Activated CD4-positive, alpha-beta memory T cell treated with anti-CD3 and anti-CD28 coated beads, Interleukin-2, amount 10 ng/mL, durations not matched to agents 7 days and 5 days (primary cell): ENCODE measurements around the gene DRC7. TPM values are rescaled to one million over a fixed set of nuclear protein-coding genes. Genes with fewer than 3 reads are reported as not detected.
A peak's percentile ranks its signal among the peaks of the same experiment; 100 is the strongest.

Source experiments
- CTCF ChIA-PET: fragments of 350-600 bp; sonication (Branson Sonifier 250); formaldehyde crosslinking; loops from one replicate; lab custom pipeline; 2021; ENCODE audit warnings: antibody characterized with exemption, inconsistent platforms; lab: Charles Lee
- POLR2A ChIA-PET: fragments of 350-600 bp; sonication (Branson Sonifier 250); formaldehyde crosslinking; loops from one replicate; lab custom pipeline; 2021; ENCODE audit warnings: antibody characterized with exemption; lab: Charles Lee
- DNase-seq: peaks from one replicate; pipeline ENCODE4 v3.0.0-alpha.2; 2020
- H3K27ac Mint-ChIP-seq: one replicate; pipeline ENCODE4 v1.8.0; 2021; ENCODE audit warnings: mild to moderate bottlenecking, mixed read lengths
- H3K27me3 Mint-ChIP-seq: one replicate; pipeline ENCODE4 v1.8.0; 2021; ENCODE audit warnings: mixed read lengths
- H3K36me3 Mint-ChIP-seq: one replicate; pipeline ENCODE4 v1.8.0; 2021; ENCODE audit warnings: low read depth, mixed read lengths
- H3K4me1 Mint-ChIP-seq: one replicate; pipeline ENCODE4 v1.8.0; 2021; ENCODE audit warnings: mixed read lengths
- H3K4me3 Mint-ChIP-seq: one replicate; pipeline ENCODE4 v1.8.0; 2021; ENCODE audit warnings: mild to moderate bottlenecking, mixed read lengths
- H3K9me3 Mint-ChIP-seq: one replicate; pipeline ENCODE4 v1.8.0; 2021; ENCODE audit warnings: mixed read lengths
- total RNA-seq, 2 experiments: library from RNA; stranded (reverse); gene quantifications; one replicate each; pipeline ENCODE4 v1.2.3, GENCODE V29; 2021

Gene DRC7
- total RNA-seq, 2 experiments from 2014 or later: not detected

DNA sequence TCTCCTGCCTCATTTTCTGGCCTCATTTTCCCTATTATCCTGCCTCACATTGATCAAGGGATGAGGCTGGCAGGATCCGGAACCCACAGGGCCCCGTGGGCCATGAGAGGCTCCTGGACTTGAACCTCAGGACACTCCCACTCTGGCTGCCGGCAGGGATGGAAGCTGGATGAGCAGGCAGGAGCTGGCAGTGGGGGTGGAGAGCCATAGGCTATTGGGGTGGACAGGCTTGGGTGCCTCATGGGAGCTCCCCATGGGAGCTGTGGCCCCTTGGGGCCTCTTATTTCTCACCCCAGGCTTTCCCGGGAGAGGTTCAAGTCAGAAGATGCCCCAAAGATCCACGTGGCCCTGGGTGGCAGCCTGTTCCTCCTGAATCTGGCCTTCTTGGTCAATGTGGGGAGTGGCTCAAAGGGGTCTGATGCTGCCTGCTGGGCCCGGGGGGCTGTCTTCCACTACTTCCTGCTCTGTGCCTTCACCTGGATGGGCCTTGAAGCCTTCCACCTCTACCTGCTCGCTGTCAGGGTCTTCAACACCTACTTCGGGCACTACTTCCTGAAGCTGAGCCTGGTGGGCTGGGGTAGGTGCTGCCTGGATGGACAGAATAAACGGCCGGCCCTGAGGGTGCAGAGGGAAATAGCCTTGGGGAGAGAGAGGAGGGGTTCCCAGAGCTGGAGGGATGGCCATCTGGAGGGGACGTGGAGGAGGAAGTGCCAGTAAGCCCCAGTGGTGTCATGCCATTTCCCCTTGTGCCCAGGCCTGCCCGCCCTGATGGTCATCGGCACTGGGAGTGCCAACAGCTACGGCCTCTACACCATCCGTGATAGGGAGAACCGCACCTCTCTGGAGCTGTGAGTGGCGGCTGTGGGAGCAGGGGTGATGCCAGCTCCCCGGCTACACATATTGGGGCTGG lies 10.7 kb upstream of the DRC7 start:
- ChIA-PET POLR2A (interaction anchor here (1.3 kb wide), 1 partner anchor 23 kb away, joined by 4 read pairs; no protein-coding TSS in a partner anchor), CTCF (interaction anchor here (0.7 kb wide), 1 partner anchor 34 kb away, joined by 3 read pairs; no protein-coding TSS in a partner anchor)
- Mint-ChIP-seq H3K9me3 (no peaks in the 10 kb centered on the region), H3K4me1 (peaks cover 3% of the 10 kb centered on the region), H3K36me3 (no peaks in the 10 kb centered on the region), H3K27ac (no peak overlapping the region), H3K4me3 (no peak overlapping the region), H3K27me3 (no peaks in the 10 kb centered on the region)
- no peak for DNase-seq

- H3K27ac Mint-ChIP-seq: no peak overlapping the region
- H3K4me1 Mint-ChIP-seq: peaks cover 12% of the 10 kb centered on the region
- no peaks in the 10 kb centered on the region for H3K27me3 Mint-ChIP-seq
- no peaks in the 10 kb centered on the region for H3K9me3 Mint-ChIP-seq
- H3K4me3 Mint-ChIP-seq: no peak overlapping the region
- ChIA-PET CTCF (no interaction called here), POLR2A (interaction anchor here (1.3 kb wide), 1 partner anchor 23 kb away, joined by 4 read pairs; no protein-coding TSS in a partner anchor)
- H3K36me3 Mint-ChIP-seq: no peaks in the 10 kb centered on the region
- DNase-seq: no peak
Observed at GRCh38 chr16:57684626-57685358, 9.8 kb upstream of the DRC7 start.

- Mint-ChIP-seq H3K27ac (no peak overlapping the region), H3K9me3 (no peaks in the 10 kb centered on the region), H3K4me1 (peaks cover 21% of the 10 kb centered on the region), H3K36me3 (no peaks in the 10 kb centered on the region), H3K27me3 (no peaks in the 10 kb centered on the region), H3K4me3 (no peak overlapping the region)
- ChIA-PET POLR2A (no interaction called here), CTCF (no interaction called here)
- no peak for DNase-seq
Observed at GRCh38 chr16:57685633-57686032, 9.0 kb upstream of the DRC7 start.

- no peak for DNase-seq
- no peaks in the 10 kb centered on the region for H3K27me3 Mint-ChIP-seq
- ChIA-PET CTCF (no interaction called here), POLR2A (no interaction called here)
- H3K4me1 Mint-ChIP-seq: peaks cover 24% of the 10 kb centered on the region
- H3K36me3 Mint-ChIP-seq: no peaks in the 10 kb centered on the region
- no peak overlapping the region for H3K27ac Mint-ChIP-seq
- H3K4me3 Mint-ChIP-seq: no peak overlapping the region
- H3K9me3 Mint-ChIP-seq: no peaks in the 10 kb centered on the region
Observed at GRCh38 chr16:57686577-57686976, 8.0 kb upstream of the DRC7 start.

DNA sequence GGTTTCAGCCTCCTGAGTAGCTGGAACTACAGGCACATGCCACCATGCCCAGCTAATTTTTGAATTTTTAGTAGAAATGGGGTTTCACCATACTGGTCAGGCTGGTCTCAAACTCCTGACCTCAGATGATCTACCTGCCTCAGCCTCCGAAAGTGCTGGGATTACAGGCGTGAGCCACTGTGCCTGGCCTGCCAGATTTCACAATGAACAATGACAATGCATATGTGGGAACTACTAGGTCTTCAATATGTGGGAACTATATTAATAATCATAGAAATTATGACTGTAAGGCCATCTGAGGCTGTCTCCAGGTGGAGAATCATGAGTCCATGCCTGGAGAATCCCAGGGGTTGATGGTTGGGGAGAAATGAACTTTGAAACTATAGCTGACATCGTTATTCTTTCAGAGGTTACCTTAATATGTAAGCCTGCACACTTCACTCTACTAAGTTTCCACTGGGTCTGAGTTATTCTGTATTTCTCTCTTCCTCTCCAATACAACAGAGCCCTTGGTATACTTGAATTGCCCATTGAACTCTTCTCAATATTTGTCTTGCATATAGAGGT lies 7.2 kb upstream of the DRC7 start:
- peaks cover 30% of the 10 kb centered on the region for H3K4me1 Mint-ChIP-seq
- H3K4me3 Mint-ChIP-seq: no peak overlapping the region
- no peak for DNase-seq
- no peaks in the 10 kb centered on the region for H3K36me3 Mint-ChIP-seq
- no peaks in the 10 kb centered on the region for H3K9me3 Mint-ChIP-seq
- CTCF ChIA-PET: no interaction called here
- POLR2A ChIA-PET: no interaction called here
- peaks cover 3% of the 10 kb centered on the region for H3K27me3 Mint-ChIP-seq
- no peak overlapping the region for H3K27ac Mint-ChIP-seq

- Mint-ChIP-seq H3K27me3 (peaks cover 12% of the 10 kb centered on the region), H3K9me3 (no peaks in the 10 kb centered on the region), H3K27ac (no peak overlapping the region), H3K4me3 (no peak overlapping the region), H3K36me3 (no peaks in the 10 kb centered on the region), H3K4me1 (peaks cover 31% of the 10 kb centered on the region)
- POLR2A ChIA-PET: interaction anchor here (1.3 kb wide), 1 partner anchor 43 kb away, joined by 3 read pairs; no protein-coding TSS in a partner anchor
- CTCF ChIA-PET: no interaction called here
- no peak for DNase-seq
Observed at GRCh38 chr16:57688487-57688986, 6.1 kb upstream of the DRC7 start.

DNA sequence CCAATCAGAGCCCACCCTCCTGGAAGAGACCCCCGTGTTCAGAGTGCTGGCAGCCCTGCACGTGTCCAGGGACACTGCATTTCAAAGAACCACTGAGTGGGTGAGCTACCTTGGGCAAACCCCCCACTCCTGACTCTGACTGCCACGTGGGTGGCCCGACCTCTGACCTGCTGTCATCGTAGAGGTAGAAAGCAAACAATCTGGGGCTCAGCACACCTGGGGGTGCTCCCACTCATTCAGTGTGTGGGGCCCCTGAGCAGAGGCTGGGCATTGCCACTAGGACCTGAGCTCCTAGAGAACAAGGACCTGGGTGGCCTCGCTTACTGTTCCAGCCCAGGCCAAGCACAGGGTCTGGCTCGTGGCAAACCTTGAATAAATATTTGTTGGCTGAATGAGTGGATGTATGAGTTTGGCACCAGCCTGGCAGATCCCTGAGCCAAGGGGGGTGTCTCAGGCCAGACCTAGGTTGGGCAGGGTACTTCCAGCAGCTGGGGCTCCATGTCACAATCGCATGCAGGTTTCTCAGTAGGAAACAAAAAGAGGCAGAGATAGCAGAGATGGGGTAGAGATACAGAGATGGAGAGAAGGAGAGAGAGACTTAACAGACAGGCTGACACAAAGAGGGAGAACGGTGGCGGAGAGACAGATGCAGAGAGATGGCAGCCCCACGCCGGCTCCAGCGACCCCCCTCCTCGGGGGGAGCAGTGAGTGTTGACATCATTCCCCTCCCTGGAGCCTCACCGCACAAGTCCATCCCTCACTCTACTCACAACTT lies 5.4 kb upstream of the DRC7 start:
- H3K27ac Mint-ChIP-seq: peak overlapping the region; percentile 83
- H3K9me3 Mint-ChIP-seq: no peaks in the 10 kb centered on the region
- H3K4me1 Mint-ChIP-seq: peaks cover 31% of the 10 kb centered on the region
- ChIA-PET POLR2A (interaction anchor here (1.3 kb wide), 1 partner anchor 42 kb away, joined by 3 read pairs; no protein-coding TSS in a partner anchor), CTCF (interaction anchor here (1.0 to 1.9 kb wide), 3 partner anchors 13 to 112 kb away, joined by 3 to 6 read pairs (median 4); no protein-coding TSS in a partner anchor)
- H3K36me3 Mint-ChIP-seq: no peaks in the 10 kb centered on the region
- peaks cover 15% of the 10 kb centered on the region for H3K27me3 Mint-ChIP-seq
- peak overlapping the region; percentile 31 for H3K4me3 Mint-ChIP-seq
- no peak for DNase-seq

GRCh38 chr16:57689762-57690558 lies 4.6 kb upstream of the DRC7 start:
- ChIA-PET CTCF (interaction anchor here (0.6 to 1.9 kb wide), 4 partner anchors 12 to 113 kb away, joined by 3 to 6 read pairs (median 4); no protein-coding TSS in a partner anchor), POLR2A (interaction anchor here (0.8 to 1.4 kb wide), 4 partner anchors 8 to 120 kb away, joined by 3 to 4 read pairs (median 4); no protein-coding TSS in a partner anchor)
- Mint-ChIP-seq H3K27me3 (peaks cover 15% of the 10 kb centered on the region), H3K36me3 (no peaks in the 10 kb centered on the region), H3K27ac (peak overlapping the region; percentile 83), H3K4me3 (peak overlapping the region; percentile 31), H3K4me1 (peaks cover 36% of the 10 kb centered on the region), H3K9me3 (no peaks in the 10 kb centered on the region)
- peak; percentile 64 for DNase-seq

DNA sequence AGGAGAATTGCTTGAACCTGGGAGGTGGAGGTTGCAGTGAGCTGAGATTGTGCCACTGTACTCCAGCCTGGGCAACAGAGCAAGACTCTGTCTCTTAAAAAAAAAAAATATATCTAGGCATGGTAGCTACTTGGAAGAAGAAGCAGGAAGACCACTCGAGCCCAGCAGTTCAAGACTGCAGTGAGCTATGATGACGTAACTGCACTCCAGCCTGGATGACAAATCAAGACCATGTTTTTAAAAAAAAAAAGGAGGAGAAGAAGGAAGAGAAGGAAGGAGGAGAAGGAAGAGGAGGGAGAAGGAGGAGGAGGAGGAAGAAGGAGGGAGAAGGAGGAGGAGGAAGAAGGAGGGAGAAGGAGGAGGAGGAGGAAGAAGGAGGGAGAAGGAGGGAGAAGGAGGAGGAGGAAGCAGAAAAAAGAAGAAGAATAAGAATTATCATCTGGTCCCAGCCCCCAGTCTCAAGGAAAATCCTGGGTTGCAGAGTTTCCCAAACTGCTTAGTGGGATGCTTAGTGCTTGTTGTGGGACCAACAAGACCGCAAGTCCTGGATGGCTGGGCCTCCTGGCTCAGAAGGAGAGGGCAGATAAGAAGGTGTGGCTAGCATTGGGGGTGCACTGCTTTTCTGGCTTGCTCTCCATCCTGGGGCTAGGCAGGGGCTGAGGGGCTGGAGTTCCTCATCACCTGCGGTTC lies 3.7 kb upstream of the DRC7 start:
- CTCF ChIA-PET: interaction anchor here (0.6 to 1.9 kb wide), 4 partner anchors 11 to 139 kb away, joined by 3 to 4 read pairs (median 4); no protein-coding TSS in a partner anchor

GRCh38 chr16:57692636-57693035 lies 2.0 kb upstream of the DRC7 start:
- ChIA-PET POLR2A (no interaction called here), CTCF (no interaction called here)
- H3K27ac Mint-ChIP-seq: no peak overlapping the region
- H3K27me3 Mint-ChIP-seq: peaks cover 15% of the 10 kb centered on the region
- no peak overlapping the region for H3K4me3 Mint-ChIP-seq
- no peaks in the 10 kb centered on the region for H3K36me3 Mint-ChIP-seq
- no peaks in the 10 kb centered on the region for H3K9me3 Mint-ChIP-seq
- no peak for DNase-seq
- H3K4me1 Mint-ChIP-seq: peaks cover 40% of the 10 kb centered on the region

More for the DNA sequence above, 3.7 kb upstream of the DRC7 start:
- no peak overlapping the region for H3K4me3 Mint-ChIP-seq
- H3K4me1 Mint-ChIP-seq: peaks cover 40% of the 10 kb centered on the region
- no peak for DNase-seq
- POLR2A ChIA-PET: interaction anchor here (1.0 to 1.4 kb wide), 2 partner anchors 9 to 119 kb away, joined by 4 read pairs; no protein-coding TSS in a partner anchor
- no peaks in the 10 kb centered on the region for H3K9me3 Mint-ChIP-seq
- peak overlapping the region; percentile 83 for H3K27ac Mint-ChIP-seq
- peaks cover 15% of the 10 kb centered on the region for H3K27me3 Mint-ChIP-seq
- no peaks in the 10 kb centered on the region for H3K36me3 Mint-ChIP-seq

GRCh38 chr16:57693550-57693949 lies 1.1 kb upstream of the DRC7 start:
- CTCF ChIA-PET: no interaction called here
- no peak for DNase-seq
- Mint-ChIP-seq H3K27ac (no peak overlapping the region), H3K4me3 (no peak overlapping the region), H3K9me3 (no peaks in the 10 kb centered on the region), H3K36me3 (no peaks in the 10 kb centered on the region), H3K4me1 (peaks cover 38% of the 10 kb centered on the region), H3K27me3 (peaks cover 15% of the 10 kb centered on the region)
- POLR2A ChIA-PET: no interaction called here
